ENCODE data around the gene MPP3.

The MPP3 gene

GRCh38 chr17:43832168-43832975 lies 574 bp downstream of the MPP3 start:
- DNase-seq (ENCODE audit: low read depth), result no peak

GRCh38 chr17:43831633-43832032 lies 1.3 kb downstream of the MPP3 start:
- no peak for DNase-seq (ENCODE audit: low read depth)

GRCh38 chr17:43830510-43831140 lies 2.3 kb downstream of the MPP3 start:
- no peak for DNase-seq (ENCODE audit: low read depth)

GRCh38 chr17:43829738-43830137 lies 3.2 kb downstream of the MPP3 start:
- no peak for DNase-seq (ENCODE audit: low read depth)

DNA sequence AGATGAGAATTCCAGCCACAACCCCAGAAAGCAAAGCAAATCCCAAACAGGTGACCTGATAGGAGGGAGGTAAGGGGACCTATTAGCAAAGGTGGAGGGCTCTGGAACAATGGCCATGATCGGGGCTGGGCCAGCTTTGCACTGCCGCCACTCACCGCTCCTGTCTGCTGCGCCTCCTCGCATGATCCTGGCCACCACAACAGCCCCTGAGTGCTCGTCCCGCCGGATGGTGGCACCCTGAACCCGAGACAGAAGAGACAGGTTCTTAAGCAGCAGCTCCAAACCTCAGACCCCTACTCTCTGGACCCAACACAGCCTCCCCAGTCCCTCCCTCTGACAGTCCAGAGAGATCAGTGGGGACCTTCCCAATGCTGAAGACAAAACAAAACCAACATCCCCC lies 5.3 kb downstream of the MPP3 start:
- no peak for DNase-seq (ENCODE audit: low read depth)

- no peak for DNase-seq (ENCODE audit: low read depth)
Observed at GRCh38 chr17:43826206-43826605, 6.7 kb downstream of the MPP3 start.

GRCh38 chr17:43825567-43825966 lies 7.4 kb downstream of the MPP3 start:
- DNase-seq (ENCODE audit: low read depth), result no peak

DNA sequence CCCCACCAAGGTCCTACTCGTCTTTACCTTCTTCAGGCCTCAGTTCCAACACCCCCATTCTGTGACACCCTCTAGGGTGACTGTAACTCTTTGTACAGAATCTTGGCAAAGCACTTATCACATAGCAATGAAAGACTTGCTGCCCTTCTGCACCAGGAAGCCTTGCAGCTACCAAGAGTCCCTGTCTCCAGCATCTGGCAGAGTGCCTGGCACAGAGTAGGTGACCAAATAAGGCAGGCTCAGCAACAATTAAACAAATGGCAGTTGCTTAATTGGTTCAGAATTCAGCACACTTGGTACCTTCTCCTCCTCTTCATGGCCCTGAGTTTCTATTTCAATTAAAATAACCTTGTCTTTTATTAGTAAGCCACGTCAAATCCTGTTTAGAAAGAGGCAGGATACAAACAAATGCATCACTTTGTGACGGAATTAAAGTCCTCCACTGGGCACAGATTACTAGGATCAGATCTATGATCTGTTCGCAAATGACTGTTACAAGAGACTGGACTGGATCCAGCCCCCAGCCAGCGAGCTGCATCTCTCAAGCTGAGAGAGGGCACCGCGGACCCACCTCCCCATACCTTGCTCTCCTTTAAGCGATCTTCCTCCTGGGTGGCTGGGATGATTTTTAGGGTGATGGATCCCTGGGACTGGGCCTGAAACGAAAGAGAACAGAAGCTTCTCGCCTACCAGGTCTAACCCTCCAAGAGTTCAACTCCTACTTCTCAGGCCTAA lies 9.4 kb downstream of the MPP3 start:
- DNase-seq (ENCODE audit: low read depth), result no peak

GRCh38 chr17:43822570-43823190 lies 10.3 kb downstream of the MPP3 start:
- no peak for DNase-seq (ENCODE audit: low read depth)

- no peak for DNase-seq (ENCODE audit: low read depth)
Observed at GRCh38 chr17:43820759-43821158, 12.2 kb downstream of the MPP3 start.

- DNase-seq (ENCODE audit: low read depth), result no peak
Observed at GRCh38 chr17:43818966-43819365, 14.0 kb downstream of the MPP3 start.

GRCh38 chr17:43817826-43818225 lies 15.1 kb downstream of the MPP3 start:
- no peak for DNase-seq (ENCODE audit: low read depth)

DNA sequence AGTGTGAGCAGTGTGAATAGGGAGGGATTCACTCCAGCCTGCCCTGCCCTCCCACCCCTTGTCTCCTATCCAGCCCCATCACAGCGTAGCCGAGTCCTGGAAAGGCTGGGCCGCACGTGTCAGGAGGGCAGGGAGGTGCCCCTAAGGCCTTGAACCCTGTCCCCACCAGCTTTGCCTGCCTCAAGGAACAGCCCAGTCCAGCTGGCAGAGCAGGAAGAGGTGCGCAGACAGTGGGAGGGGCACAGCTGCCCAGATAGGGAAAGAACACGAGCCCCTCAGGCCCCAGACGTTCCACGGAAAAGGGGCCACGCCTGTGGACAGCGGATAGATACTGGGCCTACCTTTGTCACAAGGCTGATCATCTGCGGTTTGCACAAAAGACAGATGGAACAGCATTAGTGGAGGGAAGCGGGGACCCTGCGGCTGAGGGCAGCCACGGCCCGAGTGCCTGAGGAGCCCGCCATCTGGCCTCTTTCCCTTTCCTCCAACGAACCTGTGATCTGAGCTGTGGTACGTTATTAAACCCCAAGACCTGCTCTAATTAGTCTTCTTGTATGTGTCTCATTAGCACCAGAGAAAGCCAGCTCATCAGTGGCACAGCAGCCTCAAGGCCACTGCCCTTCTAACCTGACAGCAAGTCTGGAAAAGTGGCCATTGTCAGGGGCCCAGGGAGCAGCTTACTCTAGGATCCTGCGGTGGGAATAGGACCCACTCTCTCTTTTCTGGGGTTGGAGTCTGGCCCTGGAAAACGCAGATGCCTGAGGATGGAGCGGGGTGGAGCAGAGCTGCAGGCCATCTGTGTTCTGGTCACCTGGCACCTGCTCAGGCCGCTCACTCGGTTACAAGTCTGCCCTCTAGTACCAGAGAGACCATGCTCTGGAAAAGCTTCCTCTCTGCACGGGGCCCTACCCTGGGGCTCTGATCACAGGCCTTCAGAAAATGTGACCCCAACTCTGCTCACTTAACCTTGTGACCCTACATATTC lies 16.3 kb downstream of the MPP3 start:
- DNase-seq (ENCODE audit: low read depth), result no peak

- no peak for DNase-seq (ENCODE audit: low read depth)
Observed at GRCh38 chr17:43814714-43815113, 18.2 kb downstream of the MPP3 start.

DNA sequence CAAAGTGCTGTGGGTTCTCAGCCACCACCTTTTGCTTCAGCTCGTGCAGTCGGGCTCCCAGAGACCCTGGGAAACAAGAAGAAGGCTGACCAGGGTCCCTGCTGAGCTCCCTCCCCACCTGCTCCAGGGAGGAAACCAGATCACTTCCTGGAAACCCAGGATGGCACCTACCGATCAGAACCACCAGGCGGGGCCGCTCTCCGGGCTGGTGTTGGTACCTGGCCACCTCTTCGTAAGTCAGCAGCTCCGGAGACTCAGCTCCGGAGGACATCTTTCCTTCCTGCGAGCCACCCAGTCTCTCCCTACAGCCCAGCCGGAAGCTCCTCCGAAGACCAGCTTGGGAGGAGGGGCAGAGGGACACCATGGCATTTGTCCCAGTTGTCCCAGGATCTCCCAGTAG lies 18.9 kb downstream of the MPP3 start:
- no peak for DNase-seq (ENCODE audit: low read depth)

GRCh38 chr17:43813386-43813785 lies 19.6 kb downstream of the MPP3 start:
- DNase-seq (ENCODE audit: low read depth), result no peak

DNA sequence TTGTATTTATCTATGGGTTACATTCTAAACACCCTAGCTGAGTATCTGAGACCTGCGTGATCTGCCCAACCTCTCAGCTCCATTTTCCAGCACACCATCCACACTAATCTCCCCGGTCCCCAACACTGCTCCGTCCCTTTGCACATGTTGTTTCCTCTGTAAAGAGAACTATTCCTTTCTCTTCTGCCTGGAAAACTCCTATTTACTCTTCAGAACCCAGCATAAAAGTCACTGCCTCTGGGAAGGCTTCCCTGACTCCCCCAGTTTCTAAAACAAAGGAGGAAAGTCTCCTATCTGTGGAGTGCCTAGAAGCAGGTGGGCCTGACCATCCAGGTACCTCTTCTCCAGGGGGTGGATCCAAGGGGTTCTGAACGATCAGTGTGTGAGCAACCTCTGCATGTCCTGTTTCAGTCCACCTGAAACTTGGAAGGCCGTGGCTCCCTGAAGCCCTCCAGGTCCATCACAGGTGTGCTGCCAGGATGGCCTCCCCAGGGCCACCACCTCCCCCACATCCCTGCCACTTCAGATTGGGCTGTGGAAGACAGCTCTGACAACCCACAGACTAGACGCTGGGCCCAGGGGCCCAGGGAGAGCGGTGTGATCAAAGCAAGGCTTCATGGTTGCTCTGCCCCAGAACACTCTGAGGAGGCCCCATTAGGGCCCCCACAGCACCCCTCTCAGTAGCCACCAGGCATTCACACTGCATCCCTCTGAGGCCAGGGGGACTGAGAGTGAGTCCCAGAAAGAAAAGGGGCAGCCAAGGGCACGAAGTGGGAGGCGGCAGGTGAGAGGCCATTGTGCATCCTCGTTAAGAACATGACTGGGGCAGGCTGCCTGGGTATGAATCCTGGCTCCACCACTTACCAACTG lies 20.3 kb downstream of the MPP3 start:
- no peak for DNase-seq (ENCODE audit: low read depth)

DNA sequence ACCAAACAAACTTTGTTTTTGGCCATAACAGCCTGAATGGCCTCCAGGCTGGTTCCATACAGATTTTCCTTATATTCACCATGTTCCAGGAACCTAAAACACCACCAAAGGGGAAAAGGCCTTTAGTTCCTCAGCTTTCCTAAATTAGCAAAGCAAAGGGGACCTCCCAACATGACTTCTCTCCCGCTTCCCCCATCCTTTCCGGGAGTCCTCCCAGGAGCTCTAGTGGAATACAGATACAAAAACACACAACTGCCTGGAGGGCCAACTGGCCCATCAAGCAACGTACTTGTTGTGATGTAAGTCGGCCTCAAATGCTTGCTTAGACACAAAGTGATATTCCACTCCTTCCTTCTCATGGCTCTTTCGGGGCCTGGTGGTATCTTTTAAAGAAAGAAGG lies 22.1 kb downstream of the MPP3 start:
- DNase-seq (ENCODE audit: low read depth), result no peak

DNA sequence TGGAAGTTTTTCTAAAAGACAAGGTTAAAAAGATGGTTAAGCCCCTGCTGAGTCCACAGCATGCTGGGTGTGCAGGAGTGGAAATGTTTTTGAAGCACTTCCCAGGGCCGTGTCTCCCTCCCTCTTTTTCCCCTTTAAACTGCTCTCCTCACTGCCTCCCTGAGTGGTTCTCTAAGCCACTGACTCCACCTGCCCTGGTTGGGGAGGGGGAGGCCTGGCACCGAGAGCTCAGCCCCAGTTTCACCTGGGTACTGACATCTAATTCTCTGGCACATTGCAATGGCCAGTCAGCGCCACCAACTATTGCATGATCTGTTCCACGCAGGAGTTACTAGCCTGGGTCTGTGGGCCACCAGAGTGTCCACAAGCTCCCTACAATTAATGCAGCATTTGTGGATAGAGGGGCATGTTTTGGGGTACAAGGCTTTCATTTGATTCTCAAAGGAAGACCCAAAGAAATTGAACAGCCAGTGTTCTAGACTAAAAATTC lies 22.7 kb downstream of the MPP3 start:
- DNase-seq (ENCODE audit: low read depth), result no peak

GRCh38 chr17:43809121-43809520 lies 23.8 kb downstream of the MPP3 start:
- DNase-seq (ENCODE audit: low read depth), result no peak

Data from activated T-cell treated with anti-CD3 and anti-CD28 coated beads for 24 hours (primary cell).